Measurements from ENCODE around the gene ZFP1.

The ZFP1 gene

GRCh38 chr16:75202069-75202590, 53.8 kb downstream of the ZFP1 start:
- in situ Hi-C loops (cut with MboI; ENCODE audit: low sequenced_read_pairs): loop anchor here (25.0 kb wide), 1 partner anchor 560 kb away; no protein-coding TSS in a partner anchor

- in situ Hi-C loops (cut with MboI; ENCODE audit: low sequenced_read_pairs): loop anchor here (25.0 kb wide), 1 partner anchor 559 kb away; no protein-coding TSS in a partner anchor
These were observed 54.8 kb downstream of the ZFP1 start for GRCh38 chr16:75203096-75203495.

GRCh38 chr16:75203667-75204409, 55.5 kb downstream of the ZFP1 start:
- in situ Hi-C loops (cut with MboI; ENCODE audit: low sequenced_read_pairs): loop anchor here (25.0 kb wide), 1 partner anchor 558 kb away; no protein-coding TSS in a partner anchor

GRCh38 chr16:75204410-75204758, 56.1 kb downstream of the ZFP1 start:
- in situ Hi-C loops (cut with MboI; ENCODE audit: low sequenced_read_pairs): loop anchor here (25.0 kb wide), 1 partner anchor 558 kb away; no protein-coding TSS in a partner anchor

- in situ Hi-C loops (cut with MboI; ENCODE audit: low sequenced_read_pairs): loop anchor here (25.0 kb wide), 1 partner anchor 557 kb away; no protein-coding TSS in a partner anchor
These were observed 56.6 kb downstream of the ZFP1 start for GRCh38 chr16:75204905-75205304.

- in situ Hi-C loops (cut with MboI; ENCODE audit: low sequenced_read_pairs): loop anchor here (25.0 kb wide), 1 partner anchor 557 kb away; no protein-coding TSS in a partner anchor
These were observed 57.1 kb downstream of the ZFP1 start for GRCh38 chr16:75205438-75205837.

- in situ Hi-C loops (cut with MboI; ENCODE audit: low sequenced_read_pairs): loop anchor here (25.0 kb wide), 1 partner anchor 556 kb away; no protein-coding TSS in a partner anchor
These were observed 57.8 kb downstream of the ZFP1 start for GRCh38 chr16:75205961-75206748.

GRCh38 chr16:75206749-75207451, 58.6 kb downstream of the ZFP1 start, which contains the start of gene CTRB2:
Gene CTRB2, minus strand, starts transcription at chr16:75207161. Its CDS starts 20 bp downstream, at chr16:75207141.
- in situ Hi-C loops (cut with MboI; ENCODE audit: low sequenced_read_pairs): loop anchor here (25.0 kb wide), 1 partner anchor 555 kb away; no protein-coding TSS in a partner anchor

GRCh38 chr16:75207831-75208230, 59.5 kb downstream of the ZFP1 start:
- in situ Hi-C loops (cut with MboI; ENCODE audit: low sequenced_read_pairs): loop anchor here (25.0 kb wide), 1 partner anchor 554 kb away; no protein-coding TSS in a partner anchor

GRCh38 chr16:75208242-75208825, 60.0 kb downstream of the ZFP1 start:
- in situ Hi-C loops (cut with MboI; ENCODE audit: low sequenced_read_pairs): loop anchor here (25.0 kb wide), 1 partner anchor 554 kb away; no protein-coding TSS in a partner anchor

GRCh38 chr16:75208861-75209505, 60.7 kb downstream of the ZFP1 start:
- in situ Hi-C loops (cut with MboI; ENCODE audit: low sequenced_read_pairs): loop anchor here (25.0 kb wide), 1 partner anchor 553 kb away; no protein-coding TSS in a partner anchor

- in situ Hi-C loops (cut with MboI; ENCODE audit: low sequenced_read_pairs): loop anchor here (25.0 kb wide), 1 partner anchor 553 kb away; no protein-coding TSS in a partner anchor
These were observed 61.2 kb downstream of the ZFP1 start for GRCh38 chr16:75209514-75209913.

- in situ Hi-C loops (cut with MboI; ENCODE audit: low sequenced_read_pairs): loop anchor here (25.0 kb wide), 1 partner anchor 552 kb away; no protein-coding TSS in a partner anchor
These were observed 61.6 kb downstream of the ZFP1 start for GRCh38 chr16:75209944-75210343.

- in situ Hi-C loops (cut with MboI; ENCODE audit: low sequenced_read_pairs): loop anchor here (25.0 kb wide), 1 partner anchor 551 kb away; no protein-coding TSS in a partner anchor
These were observed 63.0 kb downstream of the ZFP1 start for GRCh38 chr16:75211286-75211685.

GRCh38 chr16:75216127-75216526, 67.8 kb downstream of the ZFP1 start:
- in situ Hi-C loops (cut with MboI; ENCODE audit: low sequenced_read_pairs): loop anchor here (25.0 kb wide), 1 partner anchor 546 kb away; no protein-coding TSS in a partner anchor

- in situ Hi-C loops (cut with MboI; ENCODE audit: low sequenced_read_pairs): loop anchor here (25.0 kb wide), 1 partner anchor 546 kb away; no protein-coding TSS in a partner anchor
These were observed 68.3 kb downstream of the ZFP1 start for GRCh38 chr16:75216576-75216975.

GRCh38 chr16:75217389-75217851, 69.1 kb downstream of the ZFP1 start:
- in situ Hi-C loops (cut with MboI; ENCODE audit: low sequenced_read_pairs): loop anchor here (25.0 kb wide), 1 partner anchor 545 kb away; no protein-coding TSS in a partner anchor

GRCh38 chr16:75218256-75219076, 70.1 kb downstream of the ZFP1 start, which contains the start of gene CTRB1:
Gene CTRB1, plus strand, starts transcription at chr16:75218988. Its CDS starts 20 bp downstream, at chr16:75219008.
- in situ Hi-C loops (cut with MboI; ENCODE audit: low sequenced_read_pairs): loop anchor here (25.0 kb wide), 1 partner anchor 544 kb away; no protein-coding TSS in a partner anchor

All from HL-60/S4 (cell line).